K562 (cell line): ENCODE data around the gene NOP10. TPM values are rescaled to one million over a fixed set of nuclear protein-coding genes. Genes with fewer than 3 reads are reported as not detected.

Source experiments
- ASH1L ChIP-seq: fragments of 450-650 bp; IDR thresholded peaks from 2 replicates; pipeline ENCODE4 v1.6.1; 2018; ENCODE audit warnings: borderline replicate concordance, mild to moderate bottlenecking, low read depth; ENCODE audit not compliant: partially characterized antibody
- ATF7 ChIP-seq: fragments of 450-650 bp; IDR thresholded peaks from 2 replicates; pipeline ENCODE4 v1.7.1; 2014; ENCODE audit warnings: mild to moderate bottlenecking, moderate library complexity
- DNMT1 ChIP-seq: fragments of 450-650 bp; IDR thresholded peaks from 2 replicates; pipeline ENCODE4 v1.6.1; 2016; ENCODE audit warnings: antibody characterized with exemption, mild to moderate bottlenecking
- EP300 ChIP-seq: IDR thresholded peaks from 2 replicates; pipeline ENCODE4 v1.6.1; 2012; ENCODE audit warnings: low read length, improper control_type of control experiment
- FOXJ3 ChIP-seq: sonication (generic); formaldehyde crosslinking; IDR thresholded peaks from 2 replicates; pipeline ENCODE4 v1.4.0; 2020; ENCODE audit warnings: mild to moderate bottlenecking, missing genetic modification reagents
- HDAC1 ChIP-seq, 2 experiments: fragments of 450-650 bp; IDR thresholded peaks; 2 replicates each; pipeline ENCODE4 v1.6.1; 2016 to 2017; ENCODE audit warnings: inconsistent platforms in 1 of 2, mild to moderate bottlenecking in 1 of 2, moderate library complexity in 1 of 2
- HEY1 ChIP-seq: fragments of 250-450 bp; sonication (Bioruptor Pico); IDR thresholded peaks from 2 replicates; pipeline ENCODE4 v1.5.0; 2020; ENCODE audit warnings: mild to moderate bottlenecking, moderate library complexity, borderline replicate concordance
- HOXB6 ChIP-seq: fragments of 250-450 bp; sonication (Bioruptor Pico); IDR thresholded peaks from 2 replicates; pipeline ENCODE4 v1.5.1; 2022; ENCODE audit warnings: mild to moderate bottlenecking, borderline replicate concordance
- MTF1 ChIP-seq: fragments of 250-450 bp; sonication (Bioruptor Pico); IDR thresholded peaks from 2 replicates; pipeline ENCODE4 v1.9.0; 2021; ENCODE audit warnings: moderate library complexity, mild to moderate bottlenecking, inconsistent platforms, borderline replicate concordance
- NR3C1 ChIP-seq: sonication (generic); formaldehyde crosslinking; IDR thresholded peaks from 2 replicates; pipeline ENCODE4 v1.8.1; 2022; ENCODE audit warnings: missing genetic modification reagents
- PHF8 ChIP-seq: fragments of 200-600 bp; sonication (generic); IDR thresholded peaks from 2 replicates; pipeline ENCODE4 v1.6.1; 2012; ENCODE audit warnings: mixed run types, mild to moderate bottlenecking, inconsistent platforms, low read length, moderate library complexity, borderline replicate concordance
- RBM15 ChIP-seq: fragments of 200-400 bp; formaldehyde crosslinking; IDR thresholded peaks from 2 replicates; pipeline ENCODE4 v1.6.1; 2018; ENCODE audit warnings: mild to moderate bottlenecking, low read length, moderate library complexity; ENCODE audit not compliant: insufficient read depth
- SIN3A ChIP-seq, 2 experiments: fragments of 150-350 bp in 1 of 2; IDR thresholded peaks; 2 replicates each; pipeline ENCODE4 v1.6.1; 2011 to 2016; ENCODE audit warnings: borderline replicate concordance in 2 of 2, low read depth in 2 of 2, low read length in 2 of 2, mild to moderate bottlenecking in 2 of 2, moderate library complexity in 2 of 2; ENCODE audit not compliant: control insufficient read depth in 1 of 2
- SRSF1 ChIP-seq: fragments of 200-400 bp; formaldehyde crosslinking; IDR thresholded peaks from 2 replicates; pipeline ENCODE4 v1.6.1; 2017; ENCODE audit warnings: mild to moderate bottlenecking, low read depth, low read length, moderate library complexity
- SRSF3 ChIP-seq: fragments of 200-400 bp; formaldehyde crosslinking; IDR thresholded peaks from 2 replicates; pipeline ENCODE4 v1.6.1; 2016; ENCODE audit warnings: mild to moderate bottlenecking, low read length, moderate library complexity; ENCODE audit not compliant: insufficient read depth
- TAF15 ChIP-seq: fragments of 200-400 bp; formaldehyde crosslinking; IDR thresholded peaks from 2 replicates; pipeline ENCODE4 v1.6.1; 2017; ENCODE audit warnings: mild to moderate bottlenecking, low read depth, low read length, moderate library complexity
- TBP ChIP-seq: optimal IDR thresholded peaks from 2 replicates; pipeline ENCODE3; 2011; ENCODE audit warnings: low read depth, low read length, improper control_type of control experiment
- ZBTB17 ChIP-seq: fragments of 450-650 bp; formaldehyde crosslinking; IDR thresholded peaks from 2 replicates; pipeline ENCODE4 v1.4.0; 2020; ENCODE audit warnings: mild to moderate bottlenecking
- ZFP30 ChIP-seq: fragments of 250-450 bp; sonication (Bioruptor Pico); IDR thresholded peaks from 2 replicates; pipeline ENCODE4 v1.8.0; 2022; ENCODE audit warnings: moderate library complexity, mild to moderate bottlenecking, inconsistent platforms, borderline replicate concordance
- ZFPM2 ChIP-seq: fragments of 250-450 bp; sonication (Bioruptor Pico); IDR thresholded peaks from 2 replicates; pipeline ENCODE4 v1.5.1; 2022; ENCODE audit warnings: mild to moderate bottlenecking
- ZNF311 ChIP-seq: fragments of 250-450 bp; sonication (Bioruptor Pico); IDR thresholded peaks from 2 replicates; pipeline ENCODE4 v1.4.0; 2020; ENCODE audit warnings: mild to moderate bottlenecking, moderate library complexity
- ZNF785 ChIP-seq: fragments of 250-450 bp; sonication (Bioruptor Pico); IDR thresholded peaks from 2 replicates; pipeline ENCODE4 v1.4.0; 2020; ENCODE audit warnings: mild to moderate bottlenecking
- polyA plus RNA-seq, 8 experiments: library from polyadenylated mRNA; depleted of rRNA in 4 of 8; stranded (reverse) in 5 of 8; unstranded in 3 of 8; fragments of >200 nt; fragmentation: Nextera tagmentation in 2 of 8; fragmentation: Illumina TruSeq in 1 of 8; extraction: Ambion mirVana in 2 of 8; extraction: Trizol in 1 of 8; gene quantifications; 2 replicates each; pipeline versions ENCODE4 v1.2.1 to v1.2.3, GENCODE V29; 2011 to 2014; ENCODE audit warnings: inconsistent platforms in 1 of 8, missing spikeins in 1 of 8
- total RNA-seq, 7 experiments: library from RNA; depleted of rRNA in 6 of 7; stranded (reverse); fragments of >200 nt in 6 of 7; fragmentation: Illumina TruSeq in 2 of 7; extraction: Trizol in 2 of 7; gene quantifications; 2 replicates each; pipeline versions ENCODE4 v1.2.1 to v1.2.3, GENCODE V29; 2011 to 2021; ENCODE audit warnings: low replicate concordance in 1 of 7
- TF ChIP-seq, protein P1 (sequence below): fragments of 450-650 bp; formaldehyde crosslinking; IDR thresholded peaks from 2 replicates; pipeline ENCODE4 v1.4.0; 2020; ENCODE audit warnings: mild to moderate bottlenecking, moderate library complexity
- TF ChIP-seq, protein P2 (sequence below): fragments of 450-650 bp; formaldehyde crosslinking; IDR thresholded peaks from 2 replicates; pipeline ENCODE4 v1.4.0; 2022; ENCODE audit warnings: mild to moderate bottlenecking, moderate library complexity

Gene NOP10
- total and polyA plus RNA-seq, 9 of the 15 experiments (the other 6 are each of a cell fraction or from before 2014, with no cell fraction given) = 250 to 1,663 (median 449) TPM

DNA sequence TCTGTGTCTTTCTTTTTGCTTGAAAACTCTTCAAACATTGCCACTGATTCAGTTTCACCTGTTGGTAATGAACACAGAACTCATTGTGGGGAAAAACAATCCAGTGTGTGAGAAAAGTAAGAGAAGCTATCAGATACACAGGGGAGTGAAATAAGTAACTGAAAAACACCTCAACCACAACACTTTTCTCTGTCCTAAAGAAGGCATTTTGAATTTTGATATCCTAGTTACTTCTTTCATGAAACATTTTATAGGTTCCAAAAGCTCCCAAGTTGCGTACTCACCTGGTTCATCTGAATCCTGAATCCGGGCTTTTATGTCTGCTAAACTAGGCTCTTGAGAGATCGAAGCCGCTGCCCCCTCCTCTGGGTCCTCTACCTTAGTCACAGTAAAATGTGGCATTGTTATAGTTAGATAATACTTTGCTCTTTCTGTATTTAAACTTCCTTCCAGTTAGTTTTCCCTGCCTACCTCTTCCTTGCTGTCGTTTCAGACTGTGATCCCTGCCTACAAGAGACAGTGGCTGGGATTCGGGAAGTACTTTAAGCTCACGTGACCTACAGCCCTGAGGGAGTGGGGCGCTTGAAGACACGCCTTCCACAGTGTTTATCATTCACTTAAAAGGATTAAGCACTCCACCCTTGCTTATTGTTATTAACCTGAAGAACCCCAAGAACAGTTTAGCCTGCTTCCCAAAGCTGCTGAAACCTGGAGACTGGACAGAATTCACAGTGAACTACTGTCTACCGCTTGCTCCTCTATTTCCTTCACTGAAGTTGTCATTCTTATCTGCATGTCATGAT lies 24.5 kb downstream of the NOP10 start (continued):
- TF ChIP-seq SIN3A (IDR thresholded peaks at IDR 0.05; ENCODE audit: borderline replicate concordance in 2 of 2, control insufficient read depth in 1 of 2, low read depth in 2 of 2, low read length in 2 of 2) (peak in 1 of 2 experiments; percentile 29; a peak in 1 of 4 replicates), TBP (peak; percentile 61), HEY1 (no peak), RBM15 (no peak), FOXJ3 (CRISPR knock-in tag) (no peak), HOXB6 (CRISPR knock-in tag) (no peak), ATF7 (peak; percentile 40; the same call in 1 of the 2 replicates), NR3C1 (CRISPR knock-in tag) (no peak), TAF15 (no peak), ASH1L (no peak), ZNF311 (CRISPR knock-in tag) (no peak), EP300 (no peak), ZNF785 (CRISPR knock-in tag) (no peak), DNMT1 (no peak), HDAC1 (IDR thresholded peaks at IDR 0.05) (no peak), ZFP30 (CRISPR knock-in tag) (no peak), ZBTB17 (CRISPR knock-in tag) (no peak), SRSF3 (no peak), ZFPM2 (CRISPR knock-in tag) (no peak), PHF8 (peak; percentile 36; the same call in 1 of the 2 replicates), MTF1 (CRISPR knock-in tag) (no peak), SRSF1 (no peak)
- TF ChIP-seq, protein P1, sequence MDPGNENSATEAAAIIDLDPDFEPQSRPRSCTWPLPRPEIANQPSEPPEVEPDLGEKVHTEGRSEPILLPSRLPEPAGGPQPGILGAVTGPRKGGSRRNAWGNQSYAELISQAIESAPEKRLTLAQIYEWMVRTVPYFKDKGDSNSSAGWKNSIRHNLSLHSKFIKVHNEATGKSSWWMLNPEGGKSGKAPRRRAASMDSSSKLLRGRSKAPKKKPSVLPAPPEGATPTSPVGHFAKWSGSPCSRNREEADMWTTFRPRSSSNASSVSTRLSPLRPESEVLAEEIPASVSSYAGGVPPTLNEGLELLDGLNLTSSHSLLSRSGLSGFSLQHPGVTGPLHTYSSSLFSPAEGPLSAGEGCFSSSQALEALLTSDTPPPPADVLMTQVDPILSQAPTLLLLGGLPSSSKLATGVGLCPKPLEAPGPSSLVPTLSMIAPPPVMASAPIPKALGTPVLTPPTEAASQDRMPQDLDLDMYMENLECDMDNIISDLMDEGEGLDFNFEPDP (CRISPR knock-in tag) = no peak
- TF ChIP-seq, protein P2, sequence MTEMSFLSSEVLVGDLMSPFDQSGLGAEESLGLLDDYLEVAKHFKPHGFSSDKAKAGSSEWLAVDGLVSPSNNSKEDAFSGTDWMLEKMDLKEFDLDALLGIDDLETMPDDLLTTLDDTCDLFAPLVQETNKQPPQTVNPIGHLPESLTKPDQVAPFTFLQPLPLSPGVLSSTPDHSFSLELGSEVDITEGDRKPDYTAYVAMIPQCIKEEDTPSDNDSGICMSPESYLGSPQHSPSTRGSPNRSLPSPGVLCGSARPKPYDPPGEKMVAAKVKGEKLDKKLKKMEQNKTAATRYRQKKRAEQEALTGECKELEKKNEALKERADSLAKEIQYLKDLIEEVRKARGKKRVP (CRISPR knock-in tag) = no peak
